H1 (cell line): ENCODE results near the gene RSRC2. TPM values are rescaled to one million over a fixed set of nuclear protein-coding genes. Genes with fewer than 3 reads are reported as not detected.

Experiments
- CTCF ChIA-PET: fragments of 300-600 bp; sonication (Branson Sonifier 250); formaldehyde crosslinking; loops from one replicate; lab custom pipeline; 2021; ENCODE audit not compliant: partially characterized antibody; lab: Charles Lee
- POLR2A ChIA-PET: fragments of 300-600 bp; sonication (Branson Sonifier 250); formaldehyde crosslinking; loops from one replicate; lab custom pipeline; 2021; ENCODE audit warnings: inconsistent platforms; ENCODE audit not compliant: partially characterized antibody; lab: Charles Lee
- DNase-seq, 2 experiments: peaks; one replicate each; pipeline versions ENCODE4 v3.0.0 to v3.0.0-alpha.2; 2010 to 2022; ENCODE audit warnings: low spot score in 2 of 2, low read depth in 1 of 2, mixed read lengths in 1 of 2
- FAIRE-seq: peaks from 2 replicates; lab custom pipeline; 2011; peaks lifted over from hg19 to GRCh38; lab: Jason Lieb, UNC
- H2AFZ ChIP-seq: 2 replicates; pipeline ENCODE4 v1.8.1; 2012; ENCODE audit warnings: low read length, inconsistent platforms
- H2AK5ac ChIP-seq: 2 replicates; pipeline ENCODE4 v1.6.1; 2013; ENCODE audit warnings: low read depth, low read length
- H2BK120ac ChIP-seq: replicated peaks from 2 replicates; pipeline ENCODE3; 2013; ENCODE audit warnings: low read depth, low read length, inconsistent platforms
- H2BK12ac ChIP-seq: 2 replicates; pipeline ENCODE4 v1.6.1; 2013; ENCODE audit warnings: low read depth, low read length
- H2BK15ac ChIP-seq: 2 replicates; pipeline ENCODE4 v1.6.1; 2013; ENCODE audit warnings: low read length
- H2BK20ac ChIP-seq: 2 replicates; pipeline ENCODE4 v1.6.1; 2013; ENCODE audit warnings: low read length
- H2BK5ac ChIP-seq: 2 replicates; pipeline ENCODE4 v1.6.1; 2013; ENCODE audit warnings: low read depth, low read length
- H3K14ac ChIP-seq: 2 replicates; pipeline ENCODE4 v1.6.1; 2013; ENCODE audit warnings: inconsistent platforms; ENCODE audit not compliant: insufficient read length
- H3K18ac ChIP-seq: 2 replicates; pipeline ENCODE4 v1.6.1; 2013; ENCODE audit warnings: low read length; ENCODE audit errors: extremely low read depth
- H3K23ac ChIP-seq: 2 replicates; pipeline ENCODE4 v1.6.1; 2013; ENCODE audit warnings: inconsistent platforms; ENCODE audit not compliant: insufficient read length
- H3K23me2 ChIP-seq: 2 replicates; pipeline ENCODE4 v1.6.1; 2013; ENCODE audit warnings: low read depth, low read length
- H3K27ac ChIP-seq: 2 replicates; pipeline ENCODE4 v1.6.1; 2011; ENCODE audit warnings: low read depth, low read length, inconsistent platforms
- H3K27me3 ChIP-seq, 4 experiments: replicated peaks in 1 of 4; 1 replicate in 1 of 4; 2 replicates in 3 of 4; pipeline versions ENCODE4 v1.6.1 to v1.8.1; 2011 to 2013; ENCODE audit warnings: low read length in 3 of 4, mild to moderate bottlenecking in 3 of 4, inconsistent platforms in 2 of 4, mixed read lengths in 2 of 4, moderate library complexity in 1 of 4; ENCODE audit not compliant: control insufficient read depth in 3 of 4, insufficient read depth in 3 of 4; ENCODE audit errors: extremely low read depth in 1 of 4
- H3K36me3 ChIP-seq, 4 experiments: 2 replicates each; pipeline versions ENCODE4 v1.6.1 to v1.8.1; 2011 to 2013; ENCODE audit warnings: mild to moderate bottlenecking in 4 of 4, low read length in 3 of 4, moderate library complexity in 2 of 4, control low read depth in 1 of 4, inconsistent platforms in 1 of 4; ENCODE audit not compliant: insufficient read depth in 4 of 4, control insufficient read depth in 2 of 4
- H3K4ac ChIP-seq: replicated peaks from 2 replicates; pipeline ENCODE3; 2013; ENCODE audit warnings: low read length, low read depth, mixed read lengths, inconsistent platforms; ENCODE audit not compliant: insufficient read length
- H3K4me1 ChIP-seq, 4 experiments: replicated peaks in 1 of 4; 1 replicate in 1 of 4; 2 replicates in 3 of 4; pipeline versions ENCODE4 v1.6.1 to v1.8.1; 2011 to 2013; ENCODE audit warnings: low read length in 3 of 4, inconsistent platforms in 2 of 4, mixed read lengths in 1 of 4; ENCODE audit not compliant: insufficient read depth in 4 of 4, control insufficient read depth in 3 of 4
- H3K4me2 ChIP-seq, 2 experiments: 2 replicates each; pipeline versions ENCODE4 v1.6.1 to v1.8.1; 2011 to 2013; ENCODE audit warnings: low read depth in 2 of 2, low read length in 2 of 2, control low read depth in 1 of 2, inconsistent platforms in 1 of 2, mild to moderate bottlenecking in 1 of 2; ENCODE audit not compliant: insufficient read depth in 1 of 2
- H3K4me3 ChIP-seq, 4 experiments: fragments of 200-600, 300-600 bp in 1 of 4; sonication (generic), shearing (Covaris generic), sonication (Bioruptor Twin) in 1 of 4; 2 replicates each; pipeline versions ENCODE4 v1.5.1 to v1.8.1; 2011 to 2016; ENCODE audit warnings: low read length in 4 of 4, low read depth in 3 of 4, control low read depth in 2 of 4, inconsistent platforms in 2 of 4, mild to moderate bottlenecking in 2 of 4, mixed read lengths in 1 of 4, moderate library complexity in 1 of 4; ENCODE audit not compliant: insufficient read depth in 2 of 4; ENCODE audit errors: extremely low read depth in 1 of 4
- H3K56ac ChIP-seq: replicated peaks from 2 replicates; pipeline ENCODE3; 2013; ENCODE audit warnings: low read depth, mild to moderate bottlenecking, mixed read lengths, low read length, inconsistent platforms; ENCODE audit not compliant: insufficient read length
- H3K79me1 ChIP-seq: 2 replicates; pipeline ENCODE4 v1.6.1; 2013; ENCODE audit warnings: low read depth, low read length, control low read depth
- H3K79me2 ChIP-seq, 2 experiments: 2 replicates each; pipeline versions ENCODE4 v1.6.1 to v1.8.1; 2012 to 2013; ENCODE audit warnings: low read length in 2 of 2, mild to moderate bottlenecking in 2 of 2, inconsistent platforms in 1 of 2; ENCODE audit not compliant: insufficient read depth in 2 of 2, control insufficient read depth in 1 of 2
- H3K9ac ChIP-seq, 4 experiments: replicated peaks in 1 of 4; 1 replicate in 1 of 4; 2 replicates in 3 of 4; pipeline versions ENCODE4 v1.6.1 to v1.8.1; 2011 to 2013; ENCODE audit warnings: low read depth in 3 of 4, low read length in 3 of 4, control low read depth in 2 of 4, mild to moderate bottlenecking in 2 of 4, moderate library complexity in 2 of 4, inconsistent platforms in 1 of 4; ENCODE audit errors: extremely low read depth in 1 of 4
- H3K9me3 ChIP-seq, 2 experiments: 2 replicates each; pipeline versions ENCODE4 v1.6.1 to v1.8.1; 2012 to 2013; ENCODE audit warnings: mild to moderate bottlenecking in 2 of 2, moderate library complexity in 2 of 2, control low read depth in 1 of 2, inconsistent platforms in 1 of 2, low read depth in 1 of 2, low read length in 1 of 2, mixed read lengths in 1 of 2; ENCODE audit not compliant: insufficient read depth in 2 of 2
- H4K20me1 ChIP-seq, 2 experiments: replicated peaks in 1 of 2; 2 replicates each; pipeline versions ENCODE3 to v1.8.1; 2011 to 2013; ENCODE audit warnings: inconsistent platforms in 2 of 2, low read length in 2 of 2, mild to moderate bottlenecking in 1 of 2; ENCODE audit not compliant: insufficient read depth in 2 of 2, control insufficient read depth in 1 of 2
- H4K5ac ChIP-seq: 2 replicates; pipeline ENCODE4 v1.6.1; 2013; ENCODE audit warnings: low read length, low read depth, mixed read lengths, inconsistent platforms; ENCODE audit not compliant: insufficient read length
- H4K8ac ChIP-seq: 2 replicates; pipeline ENCODE4 v1.8.0; 2013; ENCODE audit warnings: mild to moderate bottlenecking, moderate library complexity, low read length, inconsistent platforms; ENCODE audit not compliant: insufficient read depth; ENCODE audit errors: extremely low read depth
- H4K91ac ChIP-seq: replicated peaks from 2 replicates; pipeline ENCODE3; 2013; ENCODE audit warnings: low read length, mixed read lengths, inconsistent platforms; ENCODE audit not compliant: insufficient read length
- CBX8 ChIP-seq: fragments of 300-800, 300-1000 bp; sonication (generic); IDR thresholded peaks from 2 replicates; pipeline ENCODE4 v1.7.1; 2016; ENCODE audit warnings: low read depth, low read length, borderline replicate concordance
- CEBPB ChIP-seq: IDR thresholded peaks from 2 replicates; pipeline ENCODE4 v1.6.1; 2012; ENCODE audit warnings: low read depth, low read length
- CHD2 ChIP-seq: IDR thresholded peaks from 2 replicates; pipeline ENCODE4 v1.6.1; 2012; ENCODE audit warnings: low read length, improper control_type of control experiment
- EGR1 ChIP-seq: IDR thresholded peaks from 2 replicates; pipeline ENCODE4 v1.6.1; 2011; ENCODE audit warnings: low read depth, low read length, borderline replicate concordance
- EZH2 ChIP-seq: fragments of 200-600 bp; sonication (generic); IDR thresholded peaks from 2 replicates; pipeline ENCODE4 v1.7.1; 2012; ENCODE audit warnings: low read depth, mild to moderate bottlenecking, moderate library complexity, low read length, inconsistent platforms; ENCODE audit not compliant: severe bottlenecking
- FOSL1 ChIP-seq: IDR thresholded peaks from 2 replicates; pipeline ENCODE4 v1.6.1; 2011; ENCODE audit warnings: mild to moderate bottlenecking, low read depth, low read length, moderate library complexity; ENCODE audit not compliant: insufficient read depth
- JUN ChIP-seq: IDR thresholded peaks from 2 replicates; pipeline ENCODE4 v1.6.1; 2011; ENCODE audit warnings: low read depth, mild to moderate bottlenecking, improper control_type of control experiment, low read length
- KDM1A ChIP-seq: fragments of 200-600, 300-600 bp; sonication (generic); IDR thresholded peaks from 2 replicates; pipeline ENCODE4 v1.7.1; 2016; ENCODE audit warnings: mild to moderate bottlenecking, low read length, borderline replicate concordance
- MAFK ChIP-seq: IDR thresholded peaks from 2 replicates; pipeline ENCODE4 v1.6.1; 2012; ENCODE audit warnings: low read depth, mild to moderate bottlenecking, improper control_type of control experiment, low read length
- MAX ChIP-seq: IDR thresholded peaks from 2 replicates; pipeline ENCODE4 v1.6.1; 2012; ENCODE audit warnings: inconsistent platforms
- PHF8 ChIP-seq: fragments of 200-600 bp; sonication (generic); conservative IDR thresholded peaks from 2 replicates; pipeline ENCODE4 v1.7.1; 2012; ENCODE audit warnings: low read depth, mild to moderate bottlenecking, inconsistent platforms, low read length, moderate library complexity
- RAD21 ChIP-seq, 2 experiments: IDR thresholded peaks in 1 of 2; conservative IDR thresholded peaks in 1 of 2; 2 replicates each; pipeline ENCODE4 v1.6.1; 2011; ENCODE audit warnings: low read depth in 2 of 2, low read length in 2 of 2, improper control_type of control experiment in 1 of 2, inconsistent platforms in 1 of 2, mild to moderate bottlenecking in 1 of 2, moderate library complexity in 1 of 2
- TAF1 ChIP-seq: IDR thresholded peaks from 2 replicates; pipeline ENCODE4 v1.6.1; 2011; ENCODE audit warnings: mild to moderate bottlenecking, low read depth, low read length
- TAF7 ChIP-seq: optimal IDR thresholded peaks from 2 replicates; pipeline ENCODE3; 2011; ENCODE audit warnings: low read depth, mild to moderate bottlenecking, inconsistent platforms, low read length, moderate library complexity, borderline replicate concordance
- WGBS, 2 experiments: shearing (Covaris generic) in 1 of 2; methylation state at CpG; one replicate each; pipeline versions ENCODE4 v1.1.6 to v1.1.7; 2013 to 2015; ENCODE audit warnings: low lambda C conversion rate in 2 of 2, mixed read lengths in 2 of 2, inconsistent platforms in 1 of 2, low coverage in 1 of 2, missing lambda C conversion rate in 1 of 2; ENCODE audit not compliant: insufficient replicate concordance in 2 of 2, insufficient coverage in 1 of 2, insufficient read length in 1 of 2; ENCODE audit errors: extremely low coverage in 1 of 2, missing lambda C conversion rate in 1 of 2; 5-methylcytosine and 5-hydroxymethylcytosine counted together
- polyA plus RNA-seq, 7 experiments: library from polyadenylated mRNA; depleted of rRNA in 3 of 7; stranded (reverse) in 5 of 7; unstranded in 2 of 7; fragments of >200 nt in 5 of 7; fragments of 200-250 nt in 2 of 7; gene quantifications; 1 replicate in 5 of 7; 2 replicates in 1 of 7; 4 replicates in 1 of 7; pipeline versions ENCODE4 v1.2.1 to v1.2.3, GENCODE V29; 2011 to 2013; ENCODE audit warnings: missing spikeins in 2 of 7, mixed read lengths in 2 of 7
- total RNA-seq: library from RNA; stranded (reverse); fragmentation: NEBNext Ultra II Directional; extraction: Animal tissue kit (Norgen Biotek cat#: 25700); gene quantifications from 2 replicates; pipeline ENCODE4 v1.2.1, GENCODE V29; 2021

RSRC2 gene
- total and polyA plus RNA-seq, 2 of the 8 experiments (the other 6 are each of a cell fraction or from before 2014, with no cell fraction given): 15.9 to 71.4 TPM

- Histone ChIP-seq H2AFZ (no peak overlapping the region), H2BK15ac (no peak overlapping the region), H3K9ac (no peak overlapping the region), H3K18ac (no peak overlapping the region), H2BK5ac (no peak overlapping the region), H3K9me3 (no peaks in the 10 kb centered on the region), H3K4me1 (no peaks in the 10 kb centered on the region), H3K23ac (no peak overlapping the region), H3K23me2 (no peaks in the 10 kb centered on the region), H2BK12ac (no peak overlapping the region), H3K4me3 (no peak overlapping the region), H4K91ac (no peak overlapping the region), H2AK5ac (no peak overlapping the region), H3K14ac (no peak overlapping the region), H3K4me2 (no peak overlapping the region), H3K4ac (no peak overlapping the region), H3K79me2 (peaks cover 0 to 12% of the 10 kb centered on the region in 2 experiments; a peak in 2 of 4 replicates), H3K36me3 (peaks cover 8 to 81% (median 41%) of the 10 kb centered on the region in 4 experiments), H4K8ac (no peak overlapping the region), H3K79me1 (no peaks in the 10 kb centered on the region; the same call in 1 of the 2 replicates), H3K56ac (no peak overlapping the region), H4K20me1 (peaks cover 0 to 1% of the 10 kb centered on the region in 2 experiments), H2BK20ac (no peak overlapping the region), H3K27ac (no peak overlapping the region), H2BK120ac (no peak overlapping the region), H4K5ac (no peak overlapping the region), H3K27me3 (no peaks in the 10 kb centered on the region)
- 92% methylated on average over 4 of the region's 4 CpGs; no CpG with 5 or more reads in 1 of the 2 experiments for WGBS, 2 experiments
- FAIRE-seq (no peak), DNase-seq (no peak)
- ChIA-PET CTCF (interaction anchor here (0.6 kb wide), 2 partner anchors 72 to 939 kb away, joined by 4 to 5 read pairs; no protein-coding TSS in a partner anchor), POLR2A (interaction anchor here (0.7 to 49.0 kb wide), 3 partner anchors 9 to 1083 kb away, joined by 3 to 1221 read pairs (median 3); partner anchors contain the start of genes KNTC1, RSRC2 and ZCCHC8)
- TF ChIP-seq MAFK: no peak
- TF ChIP-seq CEBPB: no peak
- TF ChIP-seq KDM1A: no peak
- TF ChIP-seq TAF1: no peak
- no peak for TF ChIP-seq TAF7
- no peak for TF ChIP-seq EGR1
- no peak for TF ChIP-seq PHF8
- no peak for TF ChIP-seq RAD21 (IDR thresholded peaks at IDR 0.05 in 1 of 2, conservative IDR thresholded peaks at IDR 0.05 in 1 of 2; ENCODE audit: low read depth in 2 of 2, low read length in 2 of 2)
- no peak for TF ChIP-seq EZH2
- TF ChIP-seq FOSL1: no peak
- TF ChIP-seq CBX8: no peak
- TF ChIP-seq MAX: no peak
- TF ChIP-seq CHD2: no peak
- TF ChIP-seq JUN: no peak
Observed at GRCh38 chr12:122537021-122537420, 10.3 kb upstream of the RSRC2 start.
